Caco-2 (cell line): ENCODE data around the gene LRP5. TPM values are rescaled to one million over a fixed set of nuclear protein-coding genes. Genes with fewer than 3 reads are reported as not detected.

ENCODE experiments used
- BruUV-seq: library from RNA; stranded (reverse); fragments of 400-500 nt; replicated peaks from 2 replicates; lab custom pipeline; 2021; lab: Mats Ljungman, UMichigan
- CTCF ChIA-PET: fragments of 300-600 bp; sonication (Branson Sonifier 250); formaldehyde crosslinking; loops from one replicate; lab custom pipeline; 2022; ENCODE audit warnings: antibody characterized with exemption; lab: Charles Lee
- POLR2A ChIA-PET: fragments of 300-600 bp; sonication (Branson Sonifier 250); formaldehyde crosslinking; loops from one replicate; lab custom pipeline; 2022; ENCODE audit warnings: antibody characterized with exemption; lab: Charles Lee
- DNase-seq, 2 experiments: peaks; one replicate each; pipeline versions ENCODE4 v3.0.0 to v3.0.0-alpha.2; 2020 to 2022
- H3K27me3 ChIP-seq: replicated peaks from 2 replicates; pipeline ENCODE4 v1.6.0; 2011; ENCODE audit warnings: low read length; ENCODE audit not compliant: control insufficient read depth, insufficient read depth
- H3K36me3 ChIP-seq: 2 replicates; pipeline ENCODE4 v1.5.1; 2011; ENCODE audit warnings: low read length; ENCODE audit not compliant: control insufficient read depth, insufficient read depth
- H3K4me1 ChIP-seq: fragments of 250-450 bp; sonication (Bioruptor Pico); 2 replicates; pipeline ENCODE4 v1.5.1; 2020; ENCODE audit warnings: mild to moderate bottlenecking
- H3K4me3 ChIP-seq: 2 replicates; pipeline ENCODE4 v1.5.1; 2011; ENCODE audit warnings: low read depth, mild to moderate bottlenecking, control low read depth, low read length
- H3K9me3 ChIP-seq: fragments of 250-450 bp; sonication (Bioruptor Pico); 2 replicates; pipeline ENCODE4 v1.5.1; 2020; ENCODE audit warnings: mild to moderate bottlenecking, moderate library complexity
- H3K27ac Mint-ChIP-seq: one replicate; pipeline ENCODE4 v1.8.0; 2022; ENCODE audit warnings: mixed read lengths; ENCODE audit not compliant: unreplicated experiment
- H3K27me3 Mint-ChIP-seq: one replicate; pipeline ENCODE4 v1.8.0; 2022; ENCODE audit warnings: mixed read lengths; ENCODE audit not compliant: insufficient read depth, unreplicated experiment
- H3K36me3 Mint-ChIP-seq: one replicate; pipeline ENCODE4 v1.8.0; 2022; ENCODE audit warnings: mild to moderate bottlenecking, mixed read lengths; ENCODE audit not compliant: insufficient read depth, unreplicated experiment
- H3K4me1 Mint-ChIP-seq: one replicate; pipeline ENCODE4 v1.8.0; 2022; ENCODE audit warnings: low read depth, mixed read lengths; ENCODE audit not compliant: unreplicated experiment
- H3K4me3 Mint-ChIP-seq: one replicate; pipeline ENCODE4 v1.8.0; 2022; ENCODE audit warnings: mild to moderate bottlenecking, moderate library complexity, mixed read lengths; ENCODE audit not compliant: unreplicated experiment
- H3K9me3 Mint-ChIP-seq: one replicate; pipeline ENCODE4 v1.8.0; 2022; ENCODE audit warnings: mixed read lengths; ENCODE audit not compliant: unreplicated experiment
- intact Hi-C: fragments of 100-400 bp; cut with micrococcal nuclease; formaldehyde crosslinking; loops from one replicate; pipeline ENCODE4 v1.10.0; 2022; ENCODE audit not compliant: unreplicated experiment
- total RNA-seq: library from RNA; stranded (reverse); gene quantifications from 2 replicates; pipeline ENCODE4 v1.2.3, GENCODE V29; 2022
- TF ChIP-seq, protein P1 (sequence below), 2 experiments: fragments of 200-600 bp in 1 of 2; IDR thresholded peaks; 1 replicate in 1 of 2; 2 replicates in 1 of 2; pipeline versions ENCODE4 v1.5.1 to v1.8.0; 2011 to 2022; ENCODE audit warnings: antibody characterized with exemption in 1 of 2, control low read depth in 1 of 2, inconsistent platforms in 1 of 2, low read depth in 1 of 2, low read length in 1 of 2, mild to moderate bottlenecking in 1 of 2, moderate library complexity in 1 of 2; ENCODE audit not compliant: insufficient read depth in 1 of 2, severe bottlenecking in 1 of 2, unreplicated experiment in 1 of 2

The LRP5 gene
- total RNA-seq, 1 experiment from 2014 or later, result 94.3 TPM

DNA sequence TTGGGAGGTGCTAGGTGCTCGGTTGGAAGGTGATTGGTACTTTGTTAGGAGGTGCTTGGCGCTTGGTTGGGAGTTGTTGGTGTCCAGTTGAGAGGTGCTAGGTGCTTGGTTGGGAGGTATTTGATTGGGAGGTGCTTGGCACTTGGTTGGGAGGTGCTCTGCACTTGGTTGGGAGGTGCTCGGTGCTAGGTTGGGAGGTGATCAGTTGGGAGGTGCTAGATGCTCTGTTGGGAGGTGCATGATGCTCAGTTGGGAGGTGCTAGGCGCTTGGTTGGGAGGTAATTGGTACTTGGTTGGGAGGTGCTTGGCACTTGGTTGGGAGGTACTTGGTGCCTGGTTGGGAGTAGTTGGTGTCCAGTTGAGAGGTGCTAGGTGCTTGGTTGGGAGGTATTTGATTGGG, 40.2 kb downstream of the LRP5 start:
- Histone ChIP-seq H3K27me3 (no peaks in the 10 kb centered on the region), H3K36me3 (peaks cover 9% of the 10 kb centered on the region), H3K9me3 (no peaks in the 10 kb centered on the region), H3K4me3 (no peak overlapping the region), H3K4me1 (peaks cover 13% of the 10 kb centered on the region)
- ChIA-PET POLR2A (no interaction called here), CTCF (no interaction called here)
- BruUV-seq, result no TSS peak
- Mint-ChIP-seq H3K4me1 (peaks cover 17% of the 10 kb centered on the region), H3K4me3 (no peak overlapping the region), H3K27me3 (no peaks in the 10 kb centered on the region), H3K36me3 (peaks cover 25% of the 10 kb centered on the region), H3K9me3 (no peaks in the 10 kb centered on the region), H3K27ac (peak overlapping the region; percentile 2)
- no peak for DNase-seq
- intact Hi-C loops, result no loop called here
- TF ChIP-seq, protein P1, sequence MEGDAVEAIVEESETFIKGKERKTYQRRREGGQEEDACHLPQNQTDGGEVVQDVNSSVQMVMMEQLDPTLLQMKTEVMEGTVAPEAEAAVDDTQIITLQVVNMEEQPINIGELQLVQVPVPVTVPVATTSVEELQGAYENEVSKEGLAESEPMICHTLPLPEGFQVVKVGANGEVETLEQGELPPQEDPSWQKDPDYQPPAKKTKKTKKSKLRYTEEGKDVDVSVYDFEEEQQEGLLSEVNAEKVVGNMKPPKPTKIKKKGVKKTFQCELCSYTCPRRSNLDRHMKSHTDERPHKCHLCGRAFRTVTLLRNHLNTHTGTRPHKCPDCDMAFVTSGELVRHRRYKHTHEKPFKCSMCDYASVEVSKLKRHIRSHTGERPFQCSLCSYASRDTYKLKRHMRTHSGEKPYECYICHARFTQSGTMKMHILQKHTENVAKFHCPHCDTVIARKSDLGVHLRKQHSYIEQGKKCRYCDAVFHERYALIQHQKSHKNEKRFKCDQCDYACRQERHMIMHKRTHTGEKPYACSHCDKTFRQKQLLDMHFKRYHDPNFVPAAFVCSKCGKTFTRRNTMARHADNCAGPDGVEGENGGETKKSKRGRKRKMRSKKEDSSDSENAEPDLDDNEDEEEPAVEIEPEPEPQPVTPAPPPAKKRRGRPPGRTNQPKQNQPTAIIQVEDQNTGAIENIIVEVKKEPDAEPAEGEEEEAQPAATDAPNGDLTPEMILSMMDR (IDR thresholded peaks at IDR 0.05; ENCODE audit: insufficient read depth in 1 of 2, low read depth in 1 of 2, low read length in 1 of 2, severe bottlenecking in 1 of 2, unreplicated experiment in 1 of 2), result no peak

DNA sequence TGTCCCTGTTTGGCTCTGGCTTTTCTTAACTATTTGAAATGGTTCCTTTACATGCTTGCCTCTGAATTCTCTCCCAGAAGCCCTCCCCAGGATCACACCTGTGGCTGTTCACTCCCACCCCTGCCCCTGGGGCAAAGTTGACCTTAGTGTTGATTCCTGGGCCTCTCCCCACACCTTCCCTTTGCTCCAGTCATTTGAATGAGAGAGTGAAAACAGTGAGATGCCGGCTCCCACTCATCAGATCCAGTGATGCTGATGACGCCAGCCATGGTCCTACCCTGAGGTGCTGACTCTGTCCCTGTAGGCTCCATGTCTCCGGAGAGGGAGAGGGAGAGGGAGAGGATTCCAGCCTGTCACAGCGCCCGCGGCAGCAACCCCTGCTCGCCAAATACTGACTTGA, 40.7 kb downstream of the LRP5 start:
- H3K36me3 Mint-ChIP-seq, result peaks cover 26% of the 10 kb centered on the region
- POLR2A ChIA-PET, result no interaction called here
- no TSS peak for BruUV-seq
- Histone ChIP-seq H3K4me1 (peaks cover 13% of the 10 kb centered on the region), H3K36me3 (peaks cover 11% of the 10 kb centered on the region), H3K9me3 (no peaks in the 10 kb centered on the region), H3K27me3 (no peaks in the 10 kb centered on the region), H3K4me3 (no peak overlapping the region)
- H3K4me3 Mint-ChIP-seq, result no peak overlapping the region
- DNase-seq, result peak; percentile 39 to 65
- peaks cover 17% of the 10 kb centered on the region for H3K4me1 Mint-ChIP-seq
- no peaks in the 10 kb centered on the region for H3K27me3 Mint-ChIP-seq
- no peaks in the 10 kb centered on the region for H3K9me3 Mint-ChIP-seq
- CTCF ChIA-PET, result no interaction called here
- intact Hi-C loops, result no loop called here
- TF ChIP-seq, protein P1 (IDR thresholded peaks at IDR 0.05; ENCODE audit: insufficient read depth in 1 of 2, low read depth in 1 of 2, low read length in 1 of 2, severe bottlenecking in 1 of 2, unreplicated experiment in 1 of 2), result no peak
- peak overlapping the region; percentile 2 for H3K27ac Mint-ChIP-seq

DNA sequence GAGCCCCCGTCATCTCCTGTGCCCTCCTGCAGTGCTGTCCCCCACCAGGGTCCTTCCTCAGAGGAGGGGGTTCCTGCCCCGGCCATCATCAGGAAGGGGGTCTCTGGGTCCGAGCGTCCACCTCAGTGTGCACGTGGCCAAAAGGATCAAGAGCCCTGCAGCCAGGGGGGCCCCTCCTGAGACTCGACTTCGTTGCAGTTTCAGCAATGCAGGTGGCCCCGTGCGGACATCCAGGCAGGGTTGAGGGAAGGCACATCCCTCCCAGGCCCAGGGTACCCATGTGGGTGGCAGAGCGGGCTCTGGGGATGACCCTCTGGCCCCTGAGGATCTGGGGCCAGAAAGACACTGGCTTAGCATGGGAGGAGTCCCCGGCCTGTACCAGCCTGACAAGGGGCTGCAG, 41.3 kb downstream of the LRP5 start:
- Mint-ChIP-seq H3K27ac (no peak overlapping the region), H3K4me3 (no peak overlapping the region), H3K27me3 (no peaks in the 10 kb centered on the region), H3K36me3 (peaks cover 30% of the 10 kb centered on the region), H3K4me1 (peaks cover 17% of the 10 kb centered on the region), H3K9me3 (no peaks in the 10 kb centered on the region)
- DNase-seq, result no peak
- Histone ChIP-seq H3K27me3 (no peaks in the 10 kb centered on the region), H3K36me3 (peaks cover 14% of the 10 kb centered on the region), H3K4me1 (peaks cover 13% of the 10 kb centered on the region), H3K9me3 (no peaks in the 10 kb centered on the region), H3K4me3 (no peak overlapping the region)
- intact Hi-C loops, result no loop called here
- TF ChIP-seq, protein P1 (IDR thresholded peaks at IDR 0.05; ENCODE audit: insufficient read depth in 1 of 2, low read depth in 1 of 2, low read length in 1 of 2, severe bottlenecking in 1 of 2, unreplicated experiment in 1 of 2), result no peak
- CTCF ChIA-PET, result interaction anchor here (0.6 kb wide), 1 partner anchor 13 kb away, joined by 3 read pairs; no protein-coding TSS in a partner anchor
- POLR2A ChIA-PET, result no interaction called here
- no TSS peak for BruUV-seq
